OCI-LY7 (cell line): Measurements from ENCODE around the gene ZNF214. TPM values are rescaled to one million over a fixed set of nuclear protein-coding genes. Genes with fewer than 3 reads are reported as not detected.

Experiments used
- BruUV-seq: library from RNA; stranded (reverse); fragments of 400-500 nt; replicated peaks from 2 replicates; lab custom pipeline; 2021; lab: Mats Ljungman, UMichigan
- CTCF ChIA-PET: fragments of 300-600 bp; sonication (Branson Sonifier 250); formaldehyde crosslinking; loops from one replicate; lab custom pipeline; 2022; ENCODE audit warnings: antibody characterized with exemption; ENCODE audit not compliant: unreplicated experiment; lab: Charles Lee
- POLR2A ChIA-PET: fragments of 300-600 bp; sonication (Branson Sonifier 250); formaldehyde crosslinking; loops from one replicate; lab custom pipeline; 2022; ENCODE audit warnings: antibody characterized with exemption; lab: Charles Lee
- DNase-seq: peaks from one replicate; pipeline ENCODE4 v3.0.0-alpha.2; 2015; ENCODE audit warnings: low spot score
- H2AFZ ChIP-seq: fragments of 200-600 bp; sonication (generic), shearing (Covaris generic); 2 replicates; pipeline ENCODE4 v1.6.1; 2014; ENCODE audit warnings: mild to moderate bottlenecking, antibody characterized with exemption, low read length, moderate library complexity
- H3K27ac ChIP-seq: fragments of 200-600 bp; sonication (generic); 2 replicates; pipeline ENCODE4 v1.5.1; 2014; ENCODE audit warnings: mixed run types, low read depth, mild to moderate bottlenecking, moderate library complexity, low read length, inconsistent platforms; ENCODE audit not compliant: poor library complexity, severe bottlenecking
- H3K36me3 ChIP-seq: fragments of 200-600 bp; sonication (generic); 2 replicates; pipeline ENCODE4 v1.6.1; 2014; ENCODE audit warnings: mild to moderate bottlenecking, antibody characterized with exemption, low read length, moderate library complexity, mixed read lengths; ENCODE audit not compliant: insufficient read depth
- H3K4me1 ChIP-seq: fragments of 200-600 bp; sonication (generic); 2 replicates; pipeline ENCODE4 v1.5.1; 2014; ENCODE audit warnings: mild to moderate bottlenecking, low read length; ENCODE audit not compliant: insufficient read depth, poor library complexity, severe bottlenecking
- H3K4me2 ChIP-seq: fragments of 200-600 bp; sonication (generic); 2 replicates; pipeline ENCODE4 v1.6.1; 2014; ENCODE audit warnings: mild to moderate bottlenecking, low read length
- H3K4me3 ChIP-seq: fragments of 200-600 bp; sonication (generic); 2 replicates; pipeline ENCODE4 v1.5.1; 2014; ENCODE audit warnings: mild to moderate bottlenecking, low read depth, low read length; ENCODE audit not compliant: poor library complexity, severe bottlenecking
- H3K79me2 ChIP-seq: fragments of 200-600 bp; sonication (generic); 2 replicates; pipeline ENCODE4 v1.6.1; 2016; ENCODE audit warnings: low read depth, mild to moderate bottlenecking, low read length, moderate library complexity, mixed read lengths; ENCODE audit not compliant: insufficient read depth
- H3K9me2 ChIP-seq: fragments of 200-600 bp; sonication (generic); 2 replicates; pipeline ENCODE4 v1.6.1; 2016; ENCODE audit warnings: mild to moderate bottlenecking, low read length, mixed read lengths; ENCODE audit not compliant: insufficient read depth
- H3K9me3 ChIP-seq: fragments of 200-600 bp; sonication (generic); 2 replicates; pipeline ENCODE4 v1.6.1; 2014; ENCODE audit warnings: mild to moderate bottlenecking, mixed run types, low read length, mixed read lengths
- H4K20me1 ChIP-seq: fragments of 200-600 bp; sonication (generic); 2 replicates; pipeline ENCODE4 v1.6.1; 2014; ENCODE audit warnings: mild to moderate bottlenecking, antibody characterized with exemption, low read length, moderate library complexity, mixed read lengths; ENCODE audit not compliant: insufficient read depth
- EZH2phosphoT487 ChIP-seq: fragments of 200-600 bp; sonication (generic); IDR thresholded peaks from 2 replicates; pipeline ENCODE4 v1.6.1; 2018; ENCODE audit warnings: low read depth, borderline replicate concordance, mild to moderate bottlenecking, mixed run types, antibody characterized with exemption, low read length, moderate library complexity, mixed read lengths
- intact Hi-C: fragments of 100-400 bp; cut with micrococcal nuclease; formaldehyde crosslinking; loops from one replicate; pipeline ENCODE4 v1.10.0; 2022; ENCODE audit not compliant: unreplicated experiment
- total RNA-seq, 2 experiments: library from RNA; depleted of rRNA in 1 of 2; stranded (reverse); fragments of >200 nt in 1 of 2; shearing (Covaris generic) in 1 of 2; gene quantifications; 2 replicates each; pipeline ENCODE4 v1.2.3, GENCODE V29; 2014 to 2022
- TF ChIP-seq, protein P1 (sequence below): fragments of 200-600 bp; sonication (generic); conservative IDR thresholded peaks from 2 replicates; pipeline ENCODE4 v1.5.1; 2014; ENCODE audit warnings: mild to moderate bottlenecking, antibody characterized with exemption, low read length, moderate library complexity, mixed read lengths

ZNF214 gene
- total RNA-seq, 2 experiments from 2014 or later, result not detected

DNA sequence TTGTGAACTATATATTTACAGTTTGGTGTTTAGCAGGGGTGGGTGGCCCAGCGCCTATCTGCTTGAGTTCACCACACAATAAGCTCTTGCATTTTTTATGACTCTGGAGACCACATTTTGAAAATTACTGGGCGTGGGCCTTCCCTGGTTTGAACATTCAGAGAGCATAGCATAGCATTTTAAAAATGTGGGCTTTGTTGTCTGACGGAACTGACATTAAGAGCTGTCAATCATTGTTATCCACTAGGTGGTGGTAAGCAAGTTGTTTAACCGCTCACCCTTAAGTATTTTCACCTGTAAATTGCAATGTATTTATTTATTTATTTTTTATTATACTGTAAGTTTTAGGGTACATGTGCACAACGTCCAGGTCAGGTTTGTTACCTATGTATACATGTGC, 1.2 kb upstream of the ZNF214 start:
- Histone ChIP-seq H3K36me3 (no peaks in the 10 kb centered on the region), H2AFZ (no peak overlapping the region), H3K79me2 (no peaks in the 10 kb centered on the region), H3K4me3 (no peak overlapping the region), H4K20me1 (no peaks in the 10 kb centered on the region), H3K9me2 (0 out of 2 replicates have a peak, but pooled peaks cover 4% of the 10 kb centered on the region), H3K4me2 (no peak overlapping the region), H3K4me1 (no peaks in the 10 kb centered on the region), H3K9me3 (no peaks in the 10 kb centered on the region), H3K27ac (no peak overlapping the region)
- no peak for DNase-seq
- ChIA-PET POLR2A (no interaction called here), CTCF (no interaction called here)
- intact Hi-C loops, result no loop called here
- TF ChIP-seq, protein P1, sequence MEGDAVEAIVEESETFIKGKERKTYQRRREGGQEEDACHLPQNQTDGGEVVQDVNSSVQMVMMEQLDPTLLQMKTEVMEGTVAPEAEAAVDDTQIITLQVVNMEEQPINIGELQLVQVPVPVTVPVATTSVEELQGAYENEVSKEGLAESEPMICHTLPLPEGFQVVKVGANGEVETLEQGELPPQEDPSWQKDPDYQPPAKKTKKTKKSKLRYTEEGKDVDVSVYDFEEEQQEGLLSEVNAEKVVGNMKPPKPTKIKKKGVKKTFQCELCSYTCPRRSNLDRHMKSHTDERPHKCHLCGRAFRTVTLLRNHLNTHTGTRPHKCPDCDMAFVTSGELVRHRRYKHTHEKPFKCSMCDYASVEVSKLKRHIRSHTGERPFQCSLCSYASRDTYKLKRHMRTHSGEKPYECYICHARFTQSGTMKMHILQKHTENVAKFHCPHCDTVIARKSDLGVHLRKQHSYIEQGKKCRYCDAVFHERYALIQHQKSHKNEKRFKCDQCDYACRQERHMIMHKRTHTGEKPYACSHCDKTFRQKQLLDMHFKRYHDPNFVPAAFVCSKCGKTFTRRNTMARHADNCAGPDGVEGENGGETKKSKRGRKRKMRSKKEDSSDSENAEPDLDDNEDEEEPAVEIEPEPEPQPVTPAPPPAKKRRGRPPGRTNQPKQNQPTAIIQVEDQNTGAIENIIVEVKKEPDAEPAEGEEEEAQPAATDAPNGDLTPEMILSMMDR, result no peak
- no peak for TF ChIP-seq EZH2phosphoT487
- BruUV-seq, result no TSS peak

DNA sequence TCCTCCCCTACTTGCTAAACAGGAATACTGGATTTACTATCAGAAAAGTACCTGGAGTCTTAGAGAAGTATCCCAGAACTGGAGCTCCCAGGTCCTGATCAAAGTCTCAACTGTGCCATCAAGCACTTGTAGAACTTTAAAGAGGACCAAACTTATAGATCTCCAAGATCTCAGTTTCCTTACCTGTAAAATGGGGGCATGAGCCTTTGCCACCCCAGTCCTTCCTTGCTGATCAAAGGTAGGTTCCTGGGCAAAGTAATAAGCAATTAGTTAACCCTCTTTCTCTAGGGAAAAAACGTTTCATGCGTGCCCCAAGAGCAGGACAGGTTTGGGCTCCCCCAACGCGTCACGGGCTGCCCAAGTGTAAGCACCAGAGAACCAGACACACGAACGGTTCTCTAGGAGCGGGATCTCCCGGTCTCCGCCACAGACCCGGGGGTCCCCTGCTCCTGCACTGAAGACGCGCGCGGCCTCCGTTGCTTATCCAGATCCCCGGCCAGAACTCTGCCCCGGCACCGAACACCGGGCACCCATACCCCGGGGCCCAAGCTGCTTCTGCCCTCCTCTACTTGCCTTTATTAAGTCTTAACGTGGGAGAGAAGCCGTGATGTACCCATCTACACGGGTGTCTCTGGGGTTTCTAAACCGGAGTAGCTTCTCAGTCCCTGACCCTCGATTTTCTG, 505 bp downstream of the ZNF214 start:
- POLR2A ChIA-PET, result no interaction called here
- CTCF ChIA-PET, result no interaction called here
- no peak overlapping the region for H3K4me2 ChIP-seq
- TF ChIP-seq, protein P1, result no peak
- no peaks in the 10 kb centered on the region for H3K9me3 ChIP-seq
- H3K79me2 ChIP-seq, result no peaks in the 10 kb centered on the region
- DNase-seq, result no peak
- H4K20me1 ChIP-seq, result no peaks in the 10 kb centered on the region
- no peaks in the 10 kb centered on the region for H3K4me1 ChIP-seq
- H3K4me3 ChIP-seq, result no peak overlapping the region
- BruUV-seq, result no TSS peak
- intact Hi-C loops, result no loop called here
- no peaks in the 10 kb centered on the region for H3K36me3 ChIP-seq
- no peak overlapping the region for H2AFZ ChIP-seq
- 0 out of 2 replicates have a peak, but pooled peaks cover under 1% of the 10 kb centered on the region for H3K9me2 ChIP-seq
- no peak overlapping the region for H3K27ac ChIP-seq

DNA sequence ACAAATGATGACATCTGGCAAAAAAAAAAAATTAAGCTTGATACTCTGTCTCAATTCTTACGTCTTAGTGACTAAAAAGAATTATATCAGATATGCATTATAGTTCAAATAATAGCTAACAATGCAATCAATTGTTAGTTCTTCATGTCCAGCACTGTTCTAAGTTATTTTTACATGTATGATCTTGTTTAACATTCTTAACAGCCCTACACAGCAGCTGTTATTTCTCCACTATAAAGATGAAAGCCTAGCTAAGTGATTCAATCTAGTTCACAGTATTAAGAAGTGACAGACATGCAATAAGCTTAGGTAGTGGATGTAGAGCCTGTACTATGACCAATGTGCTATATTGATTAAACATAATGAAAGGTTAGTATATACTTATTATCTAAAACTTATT, 4.1 kb downstream of the ZNF214 start:
- ChIA-PET POLR2A (interaction anchor here (0.7 to 1.3 kb wide), 3 partner anchors 22 to 225 kb away, joined by 3 to 5 read pairs (median 4); no protein-coding TSS in a partner anchor), CTCF (no interaction called here)
- Histone ChIP-seq H3K36me3 (no peaks in the 10 kb centered on the region), H3K79me2 (no peaks in the 10 kb centered on the region), H4K20me1 (no peaks in the 10 kb centered on the region), H3K27ac (no peak overlapping the region), H3K4me2 (no peak overlapping the region), H3K9me3 (no peaks in the 10 kb centered on the region), H3K4me3 (no peak overlapping the region), H3K4me1 (no peaks in the 10 kb centered on the region), H2AFZ (no peak overlapping the region), H3K9me2 (no peaks in the 10 kb centered on the region)
- intact Hi-C loops, result no loop called here
- no TSS peak for BruUV-seq
- no peak for DNase-seq
- TF ChIP-seq, protein P1, result no peak
- TF ChIP-seq EZH2phosphoT487, result no peak
